H1 (cell line): ENCODE measurements around the gene KLF9. TPM values are rescaled to one million over a fixed set of nuclear protein-coding genes. Genes with fewer than 3 reads are reported as not detected.

ENCODE experiments used
- CTCF ChIA-PET: fragments of 300-600 bp; sonication (Branson Sonifier 250); formaldehyde crosslinking; loops from one replicate; lab custom pipeline; 2021; ENCODE audit not compliant: partially characterized antibody; lab: Charles Lee
- POLR2A ChIA-PET: fragments of 300-600 bp; sonication (Branson Sonifier 250); formaldehyde crosslinking; loops from one replicate; lab custom pipeline; 2021; ENCODE audit warnings: inconsistent platforms; ENCODE audit not compliant: partially characterized antibody; lab: Charles Lee
- DNase-seq, 2 experiments: peaks; one replicate each; pipeline versions ENCODE4 v3.0.0 to v3.0.0-alpha.2; 2010 to 2022; ENCODE audit warnings: low spot score in 2 of 2, low read depth in 1 of 2, mixed read lengths in 1 of 2
- FAIRE-seq: peaks from 2 replicates; lab custom pipeline; 2011; peaks lifted over from hg19 to GRCh38; lab: Jason Lieb, UNC
- H2AFZ ChIP-seq: 2 replicates; pipeline ENCODE4 v1.8.1; 2012; ENCODE audit warnings: low read length, inconsistent platforms
- H2AK5ac ChIP-seq: 2 replicates; pipeline ENCODE4 v1.6.1; 2013; ENCODE audit warnings: low read depth, low read length
- H2BK120ac ChIP-seq: replicated peaks from 2 replicates; pipeline ENCODE3; 2013; ENCODE audit warnings: low read depth, low read length, inconsistent platforms
- H2BK12ac ChIP-seq: 2 replicates; pipeline ENCODE4 v1.6.1; 2013; ENCODE audit warnings: low read depth, low read length
- H2BK15ac ChIP-seq: 2 replicates; pipeline ENCODE4 v1.6.1; 2013; ENCODE audit warnings: low read length
- H2BK20ac ChIP-seq: 2 replicates; pipeline ENCODE4 v1.6.1; 2013; ENCODE audit warnings: low read length
- H2BK5ac ChIP-seq: 2 replicates; pipeline ENCODE4 v1.6.1; 2013; ENCODE audit warnings: low read depth, low read length
- H3K14ac ChIP-seq: 2 replicates; pipeline ENCODE4 v1.6.1; 2013; ENCODE audit warnings: inconsistent platforms; ENCODE audit not compliant: insufficient read length
- H3K18ac ChIP-seq: 2 replicates; pipeline ENCODE4 v1.6.1; 2013; ENCODE audit warnings: low read length; ENCODE audit errors: extremely low read depth
- H3K23ac ChIP-seq: 2 replicates; pipeline ENCODE4 v1.6.1; 2013; ENCODE audit warnings: inconsistent platforms; ENCODE audit not compliant: insufficient read length
- H3K23me2 ChIP-seq: 2 replicates; pipeline ENCODE4 v1.6.1; 2013; ENCODE audit warnings: low read depth, low read length
- H3K27ac ChIP-seq: 2 replicates; pipeline ENCODE4 v1.6.1; 2011; ENCODE audit warnings: low read depth, low read length, inconsistent platforms
- H3K27me3 ChIP-seq, 4 experiments: replicated peaks in 1 of 4; 1 replicate in 1 of 4; 2 replicates in 3 of 4; pipeline versions ENCODE4 v1.6.1 to v1.8.1; 2011 to 2013; ENCODE audit warnings: low read length in 3 of 4, mild to moderate bottlenecking in 3 of 4, inconsistent platforms in 2 of 4, mixed read lengths in 2 of 4, moderate library complexity in 1 of 4; ENCODE audit not compliant: control insufficient read depth in 3 of 4, insufficient read depth in 3 of 4; ENCODE audit errors: extremely low read depth in 1 of 4
- H3K36me3 ChIP-seq, 4 experiments: 2 replicates each; pipeline versions ENCODE4 v1.6.1 to v1.8.1; 2011 to 2013; ENCODE audit warnings: mild to moderate bottlenecking in 4 of 4, low read length in 3 of 4, moderate library complexity in 2 of 4, control low read depth in 1 of 4, inconsistent platforms in 1 of 4; ENCODE audit not compliant: insufficient read depth in 4 of 4, control insufficient read depth in 2 of 4
- H3K4ac ChIP-seq: replicated peaks from 2 replicates; pipeline ENCODE3; 2013; ENCODE audit warnings: low read length, low read depth, mixed read lengths, inconsistent platforms; ENCODE audit not compliant: insufficient read length
- H3K4me1 ChIP-seq, 4 experiments: replicated peaks in 1 of 4; 1 replicate in 1 of 4; 2 replicates in 3 of 4; pipeline versions ENCODE4 v1.6.1 to v1.8.1; 2011 to 2013; ENCODE audit warnings: low read length in 3 of 4, inconsistent platforms in 2 of 4, mixed read lengths in 1 of 4; ENCODE audit not compliant: insufficient read depth in 4 of 4, control insufficient read depth in 3 of 4
- H3K4me2 ChIP-seq, 2 experiments: 2 replicates each; pipeline versions ENCODE4 v1.6.1 to v1.8.1; 2011 to 2013; ENCODE audit warnings: low read depth in 2 of 2, low read length in 2 of 2, control low read depth in 1 of 2, inconsistent platforms in 1 of 2, mild to moderate bottlenecking in 1 of 2; ENCODE audit not compliant: insufficient read depth in 1 of 2
- H3K4me3 ChIP-seq, 4 experiments: fragments of 200-600, 300-600 bp in 1 of 4; sonication (generic), shearing (Covaris generic), sonication (Bioruptor Twin) in 1 of 4; 2 replicates each; pipeline versions ENCODE4 v1.5.1 to v1.8.1; 2011 to 2016; ENCODE audit warnings: low read length in 4 of 4, low read depth in 3 of 4, control low read depth in 2 of 4, inconsistent platforms in 2 of 4, mild to moderate bottlenecking in 2 of 4, mixed read lengths in 1 of 4, moderate library complexity in 1 of 4; ENCODE audit not compliant: insufficient read depth in 2 of 4; ENCODE audit errors: extremely low read depth in 1 of 4
- H3K56ac ChIP-seq: replicated peaks from 2 replicates; pipeline ENCODE3; 2013; ENCODE audit warnings: low read depth, mild to moderate bottlenecking, mixed read lengths, low read length, inconsistent platforms; ENCODE audit not compliant: insufficient read length
- H3K79me1 ChIP-seq: 2 replicates; pipeline ENCODE4 v1.6.1; 2013; ENCODE audit warnings: low read depth, low read length, control low read depth
- H3K79me2 ChIP-seq, 2 experiments: 2 replicates each; pipeline versions ENCODE4 v1.6.1 to v1.8.1; 2012 to 2013; ENCODE audit warnings: low read length in 2 of 2, mild to moderate bottlenecking in 2 of 2, inconsistent platforms in 1 of 2; ENCODE audit not compliant: insufficient read depth in 2 of 2, control insufficient read depth in 1 of 2
- H3K9ac ChIP-seq, 4 experiments: replicated peaks in 1 of 4; 1 replicate in 1 of 4; 2 replicates in 3 of 4; pipeline versions ENCODE4 v1.6.1 to v1.8.1; 2011 to 2013; ENCODE audit warnings: low read depth in 3 of 4, low read length in 3 of 4, control low read depth in 2 of 4, mild to moderate bottlenecking in 2 of 4, moderate library complexity in 2 of 4, inconsistent platforms in 1 of 4; ENCODE audit errors: extremely low read depth in 1 of 4
- H3K9me3 ChIP-seq, 2 experiments: 2 replicates each; pipeline versions ENCODE4 v1.6.1 to v1.8.1; 2012 to 2013; ENCODE audit warnings: mild to moderate bottlenecking in 2 of 2, moderate library complexity in 2 of 2, control low read depth in 1 of 2, inconsistent platforms in 1 of 2, low read depth in 1 of 2, low read length in 1 of 2, mixed read lengths in 1 of 2; ENCODE audit not compliant: insufficient read depth in 2 of 2
- H4K20me1 ChIP-seq, 2 experiments: replicated peaks in 1 of 2; 2 replicates each; pipeline versions ENCODE3 to v1.8.1; 2011 to 2013; ENCODE audit warnings: inconsistent platforms in 2 of 2, low read length in 2 of 2, mild to moderate bottlenecking in 1 of 2; ENCODE audit not compliant: insufficient read depth in 2 of 2, control insufficient read depth in 1 of 2
- H4K5ac ChIP-seq: 2 replicates; pipeline ENCODE4 v1.6.1; 2013; ENCODE audit warnings: low read length, low read depth, mixed read lengths, inconsistent platforms; ENCODE audit not compliant: insufficient read length
- H4K8ac ChIP-seq: 2 replicates; pipeline ENCODE4 v1.8.0; 2013; ENCODE audit warnings: mild to moderate bottlenecking, moderate library complexity, low read length, inconsistent platforms; ENCODE audit not compliant: insufficient read depth; ENCODE audit errors: extremely low read depth
- H4K91ac ChIP-seq: replicated peaks from 2 replicates; pipeline ENCODE3; 2013; ENCODE audit warnings: low read length, mixed read lengths, inconsistent platforms; ENCODE audit not compliant: insufficient read length
- GTF2F1 ChIP-seq: IDR thresholded peaks from 2 replicates; pipeline ENCODE4 v1.6.1; 2012; ENCODE audit warnings: low read depth, low read length, improper control_type of control experiment, borderline replicate concordance
- PHF8 ChIP-seq: fragments of 200-600 bp; sonication (generic); conservative IDR thresholded peaks from 2 replicates; pipeline ENCODE4 v1.7.1; 2012; ENCODE audit warnings: low read depth, mild to moderate bottlenecking, inconsistent platforms, low read length, moderate library complexity
- POLR2AphosphoS5 ChIP-seq: IDR thresholded peaks from 2 replicates; pipeline ENCODE4 v1.6.1; 2011; ENCODE audit warnings: low read depth, low read length
- POU5F1 ChIP-seq: IDR thresholded peaks from 2 replicates; pipeline ENCODE4 v1.6.1; 2011; ENCODE audit warnings: low read depth, mild to moderate bottlenecking, low read length, moderate library complexity
- TBP ChIP-seq: IDR thresholded peaks from 2 replicates; pipeline ENCODE4 v1.6.1; 2011; ENCODE audit warnings: low read depth, low read length, improper control_type of control experiment
- YY1 ChIP-seq: IDR thresholded peaks from 2 replicates; pipeline ENCODE4 v1.6.1; 2011; ENCODE audit warnings: low read depth, mild to moderate bottlenecking, low read length
- ZNF274 ChIP-seq: IDR thresholded peaks from 2 replicates; pipeline ENCODE4 v1.7.0; 2012; ENCODE audit warnings: low read length, borderline replicate concordance; ENCODE audit errors: extremely low read depth
- whole genome bisulfite sequencing, 2 experiments: shearing (Covaris generic) in 1 of 2; methylation state at CpG; one replicate each; pipeline versions ENCODE4 v1.1.6 to v1.1.7; 2013 to 2015; ENCODE audit warnings: low lambda C conversion rate in 2 of 2, mixed read lengths in 2 of 2, inconsistent platforms in 1 of 2, low coverage in 1 of 2, missing lambda C conversion rate in 1 of 2; ENCODE audit not compliant: insufficient replicate concordance in 2 of 2, insufficient coverage in 1 of 2, insufficient read length in 1 of 2; ENCODE audit errors: extremely low coverage in 1 of 2, missing lambda C conversion rate in 1 of 2; 5-methylcytosine and 5-hydroxymethylcytosine counted together
- polyA plus RNA-seq, 7 experiments: library from polyadenylated mRNA; depleted of rRNA in 3 of 7; stranded (reverse) in 5 of 7; unstranded in 2 of 7; fragments of >200 nt in 5 of 7; fragments of 200-250 nt in 2 of 7; gene quantifications; 1 replicate in 5 of 7; 2 replicates in 1 of 7; 4 replicates in 1 of 7; pipeline versions ENCODE4 v1.2.1 to v1.2.3, GENCODE V29; 2011 to 2013; ENCODE audit warnings: missing spikeins in 2 of 7, mixed read lengths in 2 of 7
- total RNA-seq: library from RNA; stranded (reverse); fragmentation: NEBNext Ultra II Directional; extraction: Animal tissue kit (Norgen Biotek cat#: 25700); gene quantifications from 2 replicates; pipeline ENCODE4 v1.2.1, GENCODE V29; 2021

KLF9 gene
- total and polyA plus RNA-seq, 2 of the 8 experiments (the other 6 are each of a cell fraction or from before 2014, with no cell fraction given): 0.47 to 0.82 TPM

DNA sequence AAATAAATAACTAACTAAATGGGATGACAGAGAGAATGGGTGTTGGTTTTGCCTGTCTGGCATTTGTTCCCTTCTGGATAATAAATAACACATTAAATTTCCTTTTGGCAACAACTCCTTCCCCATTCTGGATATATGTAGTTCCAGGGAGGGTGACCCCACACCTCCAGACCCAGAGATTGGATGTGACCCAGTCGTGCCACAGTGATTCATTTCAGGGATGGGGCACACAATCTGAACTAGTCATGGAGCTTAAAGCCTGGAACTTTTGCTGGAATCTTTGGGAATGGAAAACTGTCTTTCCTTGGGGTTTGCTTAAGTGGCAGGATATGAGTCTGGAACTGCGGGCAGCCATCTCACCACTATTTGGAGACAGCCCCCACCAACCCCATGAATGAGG, 11.3 kb downstream of the KLF9 start:
- peaks cover 4 to 11% (median 6%) of the 10 kb centered on the region in 4 experiments; a peak in 4 of 7 replicates for H3K4me1 ChIP-seq
- CTCF ChIA-PET: interaction anchor here (2.7 to 4.7 kb wide), 2 partner anchors 10 to 13 kb away, joined by 7 to 18 read pairs; no protein-coding TSS in a partner anchor
- H2AFZ ChIP-seq: no peak overlapping the region
- no peak overlapping the region for H3K4me2 ChIP-seq
- H3K9me3 ChIP-seq: no peaks in the 10 kb centered on the region
- no peaks in the 10 kb centered on the region for H3K36me3 ChIP-seq
- H4K5ac ChIP-seq: no peak overlapping the region
- H3K4ac ChIP-seq: no peak overlapping the region
- FAIRE-seq: no peak
- no peaks in the 10 kb centered on the region for H3K79me2 ChIP-seq
- no peaks in the 10 kb centered on the region for H3K79me1 ChIP-seq
- H2BK20ac ChIP-seq: no peak overlapping the region
- 84% methylated on average over 2 of the region's 2 CpGs; no CpG with 5 or more reads in 1 of the 2 experiments for WGBS, 2 experiments
- H2BK15ac ChIP-seq: no peak overlapping the region
- peaks cover 0 to 1% of the 10 kb centered on the region in 2 experiments for H4K20me1 ChIP-seq
- no peak overlapping the region for H3K27ac ChIP-seq
- no peak overlapping the region for H4K91ac ChIP-seq
- no peak overlapping the region for H2AK5ac ChIP-seq
- no peak overlapping the region for H3K14ac ChIP-seq
- H3K27me3 ChIP-seq: 0 out of 7 replicates have a peak, but pooled peaks cover 0 to 3% (median 0%) of the 10 kb centered on the region in 4 experiments
- no peak overlapping the region for H3K18ac ChIP-seq
- TF ChIP-seq TBP: no peak
- TF ChIP-seq POU5F1: no peak
- TF ChIP-seq ZNF274: no peak
- no peak for TF ChIP-seq POLR2AphosphoS5
- TF ChIP-seq YY1: no peak
- TF ChIP-seq PHF8: no peak
- no peak for TF ChIP-seq GTF2F1
- H3K56ac ChIP-seq: no peak overlapping the region
- H2BK120ac ChIP-seq: no peak overlapping the region
- H2BK5ac ChIP-seq: no peak overlapping the region
- no peak overlapping the region for H4K8ac ChIP-seq
- no peaks in the 10 kb centered on the region for H3K23me2 ChIP-seq
- POLR2A ChIA-PET: no interaction called here
- H3K9ac ChIP-seq: no peak overlapping the region
- H3K23ac ChIP-seq: no peak overlapping the region
- H2BK12ac ChIP-seq: no peak overlapping the region
- no peak overlapping the region for H3K4me3 ChIP-seq
- DNase-seq: no peak
